ENCODE data around the gene MRFAP1L1. TPM values are rescaled to one million over a fixed set of nuclear protein-coding genes. Genes with fewer than 3 reads are reported as not detected.
"Not testable (repeated sequence)": the region's sequence is repeated elsewhere in the genome, so short reads cannot be mapped to it uniquely, and the experiment has no call there.

The MRFAP1L1 gene
- total RNA-seq, 1 experiment from 2014 or later, result 40.6 TPM

- no peak for DNase-seq (ENCODE audit: extremely low read depth, low read depth)
These were observed 16.9 kb downstream of the MRFAP1L1 start for GRCh38 chr4:6692806-6693205.

- no peak for DNase-seq (ENCODE audit: extremely low read depth, low read depth)
These were observed 17.3 kb downstream of the MRFAP1L1 start for GRCh38 chr4:6692379-6692778.

- DNase-seq (ENCODE audit: extremely low read depth, low read depth), result no peak
These were observed 20.1 kb downstream of the MRFAP1L1 start for GRCh38 chr4:6689506-6689960.

GRCh38 chr4:6688879-6689505, 20.7 kb downstream of the MRFAP1L1 start:
- no peak for DNase-seq (ENCODE audit: extremely low read depth, low read depth)

GRCh38 chr4:6687947-6688878, 21.5 kb downstream of the MRFAP1L1 start:
- no peak for DNase-seq (ENCODE audit: extremely low read depth, low read depth)

- DNase-seq (ENCODE audit: extremely low read depth, low read depth), result no peak
These were observed 23.4 kb downstream of the MRFAP1L1 start for GRCh38 chr4:6686104-6686787.

GRCh38 chr4:6684656-6685055, 25.0 kb downstream of the MRFAP1L1 start:
- no peak for DNase-seq (ENCODE audit: extremely low read depth, low read depth)

- DNase-seq (ENCODE audit: extremely low read depth, low read depth), result no peak
These were observed 26.6 kb downstream of the MRFAP1L1 start for GRCh38 chr4:6682862-6683590.

- no peak for DNase-seq (ENCODE audit: extremely low read depth, low read depth)
These were observed 28.5 kb downstream of the MRFAP1L1 start for GRCh38 chr4:6681191-6681590.

- no peak for DNase-seq (ENCODE audit: extremely low read depth, low read depth)
These were observed 29.2 kb downstream of the MRFAP1L1 start for GRCh38 chr4:6680372-6681034.

- DNase-seq (ENCODE audit: extremely low read depth, low read depth), result no peak
These were observed 32.7 kb downstream of the MRFAP1L1 start for GRCh38 chr4:6676722-6677558.

GRCh38 chr4:6674500-6675149, 35.0 kb downstream of the MRFAP1L1 start:
- DNase-seq (ENCODE audit: extremely low read depth, low read depth), result no peak

- peak; percentile 78 for DNase-seq (ENCODE audit: extremely low read depth, low read depth)
These were observed 35.8 kb downstream of the MRFAP1L1 start for GRCh38 chr4:6673660-6674499.

GRCh38 chr4:6673191-6673659, 36.4 kb downstream of the MRFAP1L1 start:
- not testable (repeated sequence) for DNase-seq (ENCODE audit: extremely low read depth, low read depth)

GRCh38 chr4:6672541-6673190, 37.0 kb downstream of the MRFAP1L1 start:
- not testable (repeated sequence) for DNase-seq (ENCODE audit: extremely low read depth, low read depth)

GRCh38 chr4:6672131-6672530, 37.5 kb downstream of the MRFAP1L1 start:
- no peak for DNase-seq (ENCODE audit: extremely low read depth, low read depth)

GRCh38 chr4:6671648-6672047, 38.0 kb downstream of the MRFAP1L1 start:
- DNase-seq (ENCODE audit: extremely low read depth, low read depth), result no peak
